Thoracic aorta (tissue), 2 donors: ENCODE results near the gene GPX3. TPM values are rescaled to one million over a fixed set of nuclear protein-coding genes. Genes with fewer than 3 reads are reported as not detected.

Source experiments
- ATAC-seq: fragments of 150-250 bp; one replicate; pipeline ENCODE4 v1.8.0; 2017; ENCODE audit warnings: low read depth; ENCODE audit not compliant: insufficient number of reproducible peaks, low FRiP score
- DNase-seq: peaks from one replicate; pipeline ENCODE4 v3.0.0-alpha.2; 2020; ENCODE audit warnings: low spot score
- H3K27ac ChIP-seq, 2 donors: fragments of 200-600 bp; sonication (generic); 1 replicate in 1 of 2; 2 replicates in 1 of 2; pipeline ENCODE4 v1.5.1; 2016; ENCODE audit warnings: mild to moderate bottlenecking in 2 of 2, moderate library complexity in 2 of 2
- H3K27me3 ChIP-seq: fragments of 200-600 bp; sonication (generic); replicated peaks from 2 replicates; pipeline ENCODE4 v1.6.0; 2016; ENCODE audit warnings: mild to moderate bottlenecking; ENCODE audit not compliant: insufficient read depth
- H3K36me3 ChIP-seq: fragments of 200-600 bp; sonication (generic); one replicate; pipeline ENCODE4 v1.5.1; 2016
- H3K4me1 ChIP-seq, 2 donors: fragments of 200-600 bp; sonication (generic); 1 replicate in 1 of 2; 2 replicates in 1 of 2; pipeline versions ENCODE4 v1.5.1 to v1.6.0; 2016; ENCODE audit warnings: low read depth in 2 of 2, mild to moderate bottlenecking in 1 of 2; ENCODE audit not compliant: control insufficient read depth in 1 of 2
- H3K4me3 ChIP-seq: fragments of 200-600 bp; sonication (generic); 2 replicates; pipeline ENCODE4 v1.5.1; 2016; ENCODE audit warnings: mild to moderate bottlenecking
- H3K9me3 ChIP-seq: fragments of 200-600 bp; sonication (generic); 2 replicates; pipeline ENCODE4 v1.5.1; 2016
- total RNA-seq, 2 donors: library from RNA; depleted of rRNA; stranded (reverse); fragments of >200 nt; gene quantifications; one replicate each; pipeline versions ENCODE4 v1.1.0 to v1.2.3, GENCODE V29; 2016
- TF ChIP-seq, protein P1 (sequence below): fragments of 200-600 bp; sonication (generic); IDR thresholded peaks from one replicate; pipeline ENCODE4 v1.5.1; 2019; ENCODE audit warnings: antibody characterized with exemption

The GPX3 gene
- total RNA-seq, 2 donors from 2014 or later, result 1,240 to 1,874 TPM

GRCh38 chr5:151014680-151015343, 5.6 kb upstream of the GPX3 start:
- no peak for DNase-seq

DNA sequence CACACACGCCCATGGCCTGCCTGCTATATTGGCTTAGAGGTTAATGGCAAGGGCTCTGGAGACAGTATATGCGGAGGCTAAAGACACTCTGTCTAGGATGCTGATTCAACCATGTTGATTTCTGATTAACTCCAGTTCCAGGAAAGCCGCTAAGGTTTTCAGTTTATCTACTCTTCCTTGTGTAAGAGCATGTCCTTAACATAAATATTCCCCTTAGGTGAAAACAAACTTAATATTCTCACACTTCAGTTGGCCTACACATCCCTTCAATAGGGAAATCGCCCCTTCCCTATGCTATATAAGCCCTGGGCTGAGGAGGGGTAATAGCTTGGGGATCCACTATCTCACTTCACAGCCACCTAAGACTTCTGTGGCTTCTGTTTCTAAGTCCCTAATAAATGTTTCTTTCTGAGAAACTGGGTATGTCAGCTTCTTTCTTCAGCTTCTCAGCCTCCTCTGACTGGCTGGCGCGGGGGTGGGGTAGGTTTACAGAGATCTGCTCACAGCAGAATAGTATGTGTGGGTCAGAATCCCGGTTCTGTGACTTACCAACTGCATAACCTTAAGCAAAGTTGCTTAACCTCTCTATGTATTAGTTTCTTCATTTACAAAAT, 4.3 kb upstream of the GPX3 start:
- Histone ChIP-seq H3K4me1 (peaks cover 2 to 10% of the 10 kb centered on the region in 2 donors), H3K4me3 (no peak overlapping the region), H3K36me3 (no peaks in the 10 kb centered on the region), H3K27ac (no peak overlapping the region), H3K27me3 (no peaks in the 10 kb centered on the region), H3K9me3 (no peaks in the 10 kb centered on the region)
- TF ChIP-seq, protein P1, sequence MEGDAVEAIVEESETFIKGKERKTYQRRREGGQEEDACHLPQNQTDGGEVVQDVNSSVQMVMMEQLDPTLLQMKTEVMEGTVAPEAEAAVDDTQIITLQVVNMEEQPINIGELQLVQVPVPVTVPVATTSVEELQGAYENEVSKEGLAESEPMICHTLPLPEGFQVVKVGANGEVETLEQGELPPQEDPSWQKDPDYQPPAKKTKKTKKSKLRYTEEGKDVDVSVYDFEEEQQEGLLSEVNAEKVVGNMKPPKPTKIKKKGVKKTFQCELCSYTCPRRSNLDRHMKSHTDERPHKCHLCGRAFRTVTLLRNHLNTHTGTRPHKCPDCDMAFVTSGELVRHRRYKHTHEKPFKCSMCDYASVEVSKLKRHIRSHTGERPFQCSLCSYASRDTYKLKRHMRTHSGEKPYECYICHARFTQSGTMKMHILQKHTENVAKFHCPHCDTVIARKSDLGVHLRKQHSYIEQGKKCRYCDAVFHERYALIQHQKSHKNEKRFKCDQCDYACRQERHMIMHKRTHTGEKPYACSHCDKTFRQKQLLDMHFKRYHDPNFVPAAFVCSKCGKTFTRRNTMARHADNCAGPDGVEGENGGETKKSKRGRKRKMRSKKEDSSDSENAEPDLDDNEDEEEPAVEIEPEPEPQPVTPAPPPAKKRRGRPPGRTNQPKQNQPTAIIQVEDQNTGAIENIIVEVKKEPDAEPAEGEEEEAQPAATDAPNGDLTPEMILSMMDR, result no peak
- DNase-seq (no peak), ATAC-seq (no peak)

More at GRCh38 chr5:151014680-151015343, 5.6 kb upstream of the GPX3 start:
- TF ChIP-seq, protein P1, result no peak
- Histone ChIP-seq H3K27ac (no peak overlapping the region), H3K27me3 (no peaks in the 10 kb centered on the region), H3K4me3 (no peak overlapping the region), H3K4me1 (peaks cover 0 to 2% of the 10 kb centered on the region in 2 donors), H3K9me3 (no peaks in the 10 kb centered on the region), H3K36me3 (no peaks in the 10 kb centered on the region)
- no peak for ATAC-seq

- peaks cover 9 to 16% of the 10 kb centered on the region in 2 donors for H3K4me1 ChIP-seq
- H3K27ac ChIP-seq, result no peak overlapping the region
- ATAC-seq, result no peak
Observed at GRCh38 chr5:151016700-151017099, 3.7 kb upstream of the GPX3 start.

GRCh38 chr5:151017897-151018296, 2.5 kb upstream of the GPX3 start:
- Histone ChIP-seq H3K4me3 (no peak overlapping the region), H3K27me3 (no peaks in the 10 kb centered on the region), H3K27ac (no peak overlapping the region), H3K9me3 (no peaks in the 10 kb centered on the region), H3K4me1 (peaks cover 20 to 28% of the 10 kb centered on the region in 2 donors), H3K36me3 (no peaks in the 10 kb centered on the region)
- DNase-seq (no peak), ATAC-seq (no peak)
- TF ChIP-seq, protein P1, result no peak

More at GRCh38 chr5:151016700-151017099, 3.7 kb upstream of the GPX3 start:
- TF ChIP-seq, protein P1, result no peak
- no peak overlapping the region for H3K4me3 ChIP-seq
- no peaks in the 10 kb centered on the region for H3K9me3 ChIP-seq
- no peak for DNase-seq
- no peaks in the 10 kb centered on the region for H3K36me3 ChIP-seq
- no peaks in the 10 kb centered on the region for H3K27me3 ChIP-seq

GRCh38 chr5:151018846-151019245, 1.5 kb upstream of the GPX3 start:
- H3K4me3 ChIP-seq, result no peak overlapping the region
- H3K36me3 ChIP-seq, result no peaks in the 10 kb centered on the region
- H3K27ac ChIP-seq, result no peak overlapping the region
- H3K9me3 ChIP-seq, result no peaks in the 10 kb centered on the region
- ATAC-seq, result no peak
- peaks cover 25 to 35% of the 10 kb centered on the region in 2 donors for H3K4me1 ChIP-seq
- no peaks in the 10 kb centered on the region for H3K27me3 ChIP-seq
- no peak for DNase-seq
- TF ChIP-seq, protein P1, result no peak
